Karpas-422 (cell line): Measurements from ENCODE around the gene STK32C. TPM values are rescaled to one million over a fixed set of nuclear protein-coding genes. Genes with fewer than 3 reads are reported as not detected.

ENCODE experiments used
- DNase-seq: peaks from one replicate; pipeline ENCODE4 v3.0.0-alpha.2; 2015
- H2AFZ ChIP-seq: fragments of 200-600 bp; sonication (generic); 2 replicates; pipeline ENCODE4 v1.6.1; 2014; ENCODE audit warnings: antibody characterized with exemption, low read length, mixed read lengths
- H3K27ac ChIP-seq: fragments of 200-600 bp; sonication (generic); 2 replicates; pipeline ENCODE4 v1.5.1; 2014; ENCODE audit warnings: mild to moderate bottlenecking, low read length, moderate library complexity
- H3K27me3 ChIP-seq: fragments of 200-600 bp; sonication (generic); 2 replicates; pipeline ENCODE4 v1.6.1; 2014; ENCODE audit warnings: low read length, mixed read lengths
- H3K36me3 ChIP-seq: fragments of 200-600 bp; sonication (generic); 2 replicates; pipeline ENCODE4 v1.6.1; 2014; ENCODE audit warnings: low read length, mixed read lengths; ENCODE audit not compliant: insufficient read depth
- H3K4me1 ChIP-seq: fragments of 200-600 bp; sonication (generic); 2 replicates; pipeline ENCODE4 v1.6.1; 2014; ENCODE audit warnings: mild to moderate bottlenecking, low read length, mixed read lengths
- H3K4me2 ChIP-seq: fragments of 200-600 bp; sonication (generic); 2 replicates; pipeline ENCODE4 v1.6.1; 2014; ENCODE audit warnings: low read length, low read depth, mild to moderate bottlenecking; ENCODE audit not compliant: poor library complexity, severe bottlenecking
- H3K4me3 ChIP-seq: fragments of 200-600 bp; sonication (generic); 2 replicates; pipeline ENCODE4 v1.5.1; 2014; ENCODE audit warnings: mild to moderate bottlenecking, antibody characterized with exemption, low read length, mixed read lengths
- H3K79me2 ChIP-seq: fragments of 200-600 bp; sonication (generic); 2 replicates; pipeline ENCODE4 v1.6.1; 2014; ENCODE audit warnings: mild to moderate bottlenecking, low read length, mixed read lengths
- H3K9ac ChIP-seq: fragments of 200-600 bp; sonication (generic); 2 replicates; pipeline ENCODE4 v1.6.0; 2014; ENCODE audit warnings: low read length
- H3K9me2 ChIP-seq: fragments of 200-600 bp; sonication (generic), shearing (Covaris generic); replicated peaks from 2 replicates; pipeline ENCODE4 v1.6.0; 2014; ENCODE audit warnings: mild to moderate bottlenecking, low read length, moderate library complexity; ENCODE audit not compliant: insufficient read depth
- H3K9me3 ChIP-seq: fragments of 300-700, 200-600 bp; sonication (generic); 2 replicates; pipeline ENCODE4 v1.6.1; 2014; ENCODE audit warnings: low read length, mixed read lengths
- H4K20me1 ChIP-seq: fragments of 200-600 bp; sonication (generic); 2 replicates; pipeline ENCODE4 v1.6.1; 2014; ENCODE audit warnings: mild to moderate bottlenecking, antibody characterized with exemption, low read length, low read depth; ENCODE audit not compliant: insufficient read depth
- total RNA-seq: library from RNA; depleted of rRNA; stranded (reverse); fragments of >200 nt; shearing (Covaris generic); gene quantifications from 2 replicates; pipeline ENCODE4 v1.2.3, GENCODE V29; 2014; ENCODE audit warnings: low replicate concordance

The STK32C gene
- total RNA-seq, 1 experiment from 2014 or later: 8.4 TPM

DNA sequence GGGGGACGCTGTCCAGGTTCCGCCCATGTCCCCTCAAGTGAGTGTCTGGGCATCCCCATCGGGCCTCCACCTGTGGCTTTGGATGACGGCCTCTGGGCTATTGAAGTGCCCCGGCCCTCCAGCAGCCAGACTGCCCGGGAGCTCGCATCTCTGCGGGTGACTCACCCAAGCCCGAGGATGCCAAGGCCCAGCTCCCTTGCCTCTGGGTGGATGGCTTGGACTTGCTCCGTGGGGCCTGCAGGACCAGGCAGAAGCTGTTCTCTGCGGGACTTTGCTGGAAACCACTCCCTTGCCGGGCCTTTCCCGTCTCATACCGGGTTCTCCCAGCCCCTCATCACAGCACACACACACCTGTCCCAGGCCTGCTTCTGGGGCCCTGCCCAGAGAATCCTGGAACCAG, 98.6 kb downstream of the STK32C start:
- Histone ChIP-seq H4K20me1 (no peaks in the 10 kb centered on the region), H3K4me2 (no peak overlapping the region), H3K79me2 (no peaks in the 10 kb centered on the region), H3K9me3 (no peaks in the 10 kb centered on the region), H3K9ac (no peak overlapping the region), H3K36me3 (no peaks in the 10 kb centered on the region), H3K4me3 (no peak overlapping the region), H3K4me1 (no peaks in the 10 kb centered on the region), H3K27me3 (no peaks in the 10 kb centered on the region), H3K27ac (no peak overlapping the region), H3K9me2 (no peaks in the 10 kb centered on the region), H2AFZ (no peak overlapping the region)
- DNase-seq: no peak

DNA sequence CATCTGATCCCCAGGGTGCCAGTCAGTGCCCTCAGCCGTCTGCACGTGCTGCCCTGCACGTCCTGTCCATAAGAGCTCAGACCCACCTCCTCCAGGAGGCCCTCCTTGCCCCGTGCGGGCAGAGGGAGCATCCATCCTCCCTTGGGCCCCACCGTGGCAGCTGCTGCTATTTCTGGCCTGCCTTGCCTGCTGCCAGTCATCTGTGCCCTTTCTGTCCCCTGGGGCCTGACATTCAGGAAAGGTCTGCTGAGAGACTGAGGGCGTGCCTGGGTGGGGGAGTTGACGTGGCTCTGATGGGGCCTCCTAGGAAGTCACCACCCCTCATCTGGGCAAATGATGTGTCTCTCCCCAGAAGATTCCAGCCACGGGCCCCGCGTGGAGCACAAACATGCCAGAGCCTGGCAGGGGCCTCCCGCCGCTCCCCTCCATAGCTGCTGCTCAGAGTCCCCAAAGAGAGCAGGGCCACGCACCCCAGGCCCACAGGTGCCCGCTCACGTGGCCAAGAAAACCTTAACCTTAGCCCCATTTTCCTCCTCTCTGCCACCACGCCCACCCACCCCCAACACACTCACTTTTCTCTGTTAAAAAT, 99.2 kb downstream of the STK32C start:
- no peak for DNase-seq
- Histone ChIP-seq H3K4me2 (no peak overlapping the region), H3K36me3 (no peaks in the 10 kb centered on the region), H3K27ac (no peak overlapping the region), H3K9ac (no peak overlapping the region), H3K9me2 (no peaks in the 10 kb centered on the region), H4K20me1 (no peaks in the 10 kb centered on the region), H3K79me2 (no peaks in the 10 kb centered on the region), H3K4me3 (no peak overlapping the region), H3K27me3 (no peaks in the 10 kb centered on the region), H2AFZ (no peak overlapping the region), H3K9me3 (no peaks in the 10 kb centered on the region), H3K4me1 (no peaks in the 10 kb centered on the region)

DNA sequence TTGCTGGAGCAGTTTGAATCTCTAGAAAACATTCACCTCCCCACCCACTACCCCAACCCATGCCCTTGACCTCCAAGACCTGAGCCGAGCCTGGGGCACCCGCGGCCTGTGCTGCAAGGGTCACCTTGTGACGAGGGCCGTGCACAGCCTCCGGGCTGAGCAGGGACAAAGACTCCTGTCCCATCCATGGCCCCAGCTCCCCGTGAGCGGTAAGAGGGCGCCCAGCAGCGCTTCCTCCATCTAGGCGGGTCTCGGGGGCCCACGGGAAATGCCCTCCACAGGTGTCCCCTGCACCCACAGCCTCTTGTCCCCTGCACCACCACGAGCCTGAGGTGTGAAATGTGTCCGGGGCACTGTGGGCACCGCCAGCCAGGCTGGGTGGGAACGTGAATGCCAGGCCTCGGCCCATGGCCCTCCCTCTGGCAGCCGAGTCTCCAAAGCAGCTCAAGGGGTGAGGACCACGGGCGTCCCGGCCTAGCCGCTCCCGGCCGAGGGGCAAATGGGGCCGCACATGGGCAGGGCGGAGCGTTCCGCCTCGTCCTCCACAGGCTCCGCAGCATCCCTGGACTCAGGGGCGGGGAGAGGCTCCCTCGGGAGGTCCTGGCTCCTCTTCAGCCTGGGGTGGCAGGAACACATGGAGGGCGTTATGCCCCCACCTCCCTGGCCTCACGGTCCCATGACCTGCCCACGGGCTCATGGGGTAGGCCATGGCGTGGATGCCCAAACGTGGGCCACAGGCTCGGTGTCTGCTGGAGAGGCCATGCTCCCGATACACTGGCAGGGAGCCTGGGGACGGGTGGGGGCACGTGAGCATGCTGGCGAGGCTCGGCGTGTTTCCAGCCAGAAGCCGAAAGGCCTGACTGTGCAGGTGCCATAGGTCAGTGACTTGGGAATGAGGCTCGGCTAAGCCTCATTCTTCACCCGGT, 100.0 kb downstream of the STK32C start:
- Histone ChIP-seq H3K79me2 (no peaks in the 10 kb centered on the region), H4K20me1 (no peaks in the 10 kb centered on the region), H3K27me3 (no peaks in the 10 kb centered on the region), H3K36me3 (no peaks in the 10 kb centered on the region), H3K4me3 (no peak overlapping the region), H2AFZ (no peak overlapping the region), H3K9me2 (no peaks in the 10 kb centered on the region), H3K27ac (no peak overlapping the region), H3K9me3 (no peaks in the 10 kb centered on the region), H3K4me1 (no peaks in the 10 kb centered on the region), H3K4me2 (no peak overlapping the region), H3K9ac (no peak overlapping the region)
- no peak for DNase-seq

DNA sequence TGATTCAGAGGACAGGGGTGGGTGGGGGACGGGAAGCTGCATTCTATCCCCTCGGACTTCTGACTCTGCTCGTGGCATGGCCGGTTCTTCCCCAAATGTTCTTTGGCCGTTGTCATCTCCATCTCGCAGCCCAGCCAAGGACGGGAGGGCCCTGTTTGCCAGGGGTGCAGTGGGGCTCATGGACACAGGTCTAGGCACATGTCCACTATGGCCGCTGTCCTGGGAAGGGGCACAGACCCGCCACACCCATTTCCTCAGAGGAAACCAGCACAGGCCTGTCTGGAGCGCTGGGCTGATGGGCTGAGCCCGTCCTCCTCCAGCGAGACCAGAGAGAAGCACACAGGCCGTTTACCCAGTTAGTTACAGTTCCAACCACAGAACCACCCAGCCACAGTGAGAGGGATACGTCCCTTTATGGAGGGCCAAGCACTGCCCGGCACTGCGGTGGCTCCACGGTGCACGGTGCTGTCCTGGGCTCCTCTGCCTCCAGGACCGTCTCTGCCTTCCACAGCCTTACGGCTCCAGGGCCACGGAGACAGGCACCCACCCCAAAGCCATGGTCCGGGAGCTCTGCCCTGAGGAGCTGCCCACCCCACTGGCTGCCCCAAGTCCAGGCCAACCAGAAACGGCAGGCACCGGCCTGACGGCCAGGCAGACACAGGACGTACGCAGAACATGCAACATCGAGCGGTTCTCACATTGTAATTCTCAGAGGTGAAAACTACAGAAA, 100.8 kb downstream of the STK32C start:
- no peak overlapping the region for H3K4me3 ChIP-seq
- H3K36me3 ChIP-seq: no peaks in the 10 kb centered on the region
- H3K27me3 ChIP-seq: no peaks in the 10 kb centered on the region
- no peak overlapping the region for H3K4me2 ChIP-seq
- H3K4me1 ChIP-seq: no peaks in the 10 kb centered on the region
- no peaks in the 10 kb centered on the region for H4K20me1 ChIP-seq
- no peak overlapping the region for H3K27ac ChIP-seq
- no peaks in the 10 kb centered on the region for H3K9me3 ChIP-seq
- no peak overlapping the region for H3K9ac ChIP-seq
- DNase-seq: no peak
- H2AFZ ChIP-seq: no peak overlapping the region
- no peaks in the 10 kb centered on the region for H3K79me2 ChIP-seq
- H3K9me2 ChIP-seq: no peaks in the 10 kb centered on the region

GRCh38 chr10:132206377-132206745, 101.4 kb downstream of the STK32C start:
- no peaks in the 10 kb centered on the region for H3K79me2 ChIP-seq
- H3K36me3 ChIP-seq: no peaks in the 10 kb centered on the region
- no peaks in the 10 kb centered on the region for H3K9me3 ChIP-seq

GRCh38 chr10:132205650-132206376, 101.9 kb downstream of the STK32C start:
- Histone ChIP-seq H3K79me2 (no peaks in the 10 kb centered on the region), H3K4me2 (no peak overlapping the region), H3K36me3 (no peaks in the 10 kb centered on the region), H3K9me3 (no peaks in the 10 kb centered on the region), H3K9ac (no peak overlapping the region), H3K4me1 (no peaks in the 10 kb centered on the region), H3K27ac (no peak overlapping the region), H3K27me3 (no peaks in the 10 kb centered on the region), H4K20me1 (no peaks in the 10 kb centered on the region), H3K9me2 (no peaks in the 10 kb centered on the region), H2AFZ (no peak overlapping the region), H3K4me3 (no peak overlapping the region)
- DNase-seq: no peak

More at GRCh38 chr10:132206377-132206745, 101.4 kb downstream of the STK32C start:
- H3K4me2 ChIP-seq: no peak overlapping the region
- no peak overlapping the region for H3K9ac ChIP-seq
- H3K9me2 ChIP-seq: no peaks in the 10 kb centered on the region
- no peak overlapping the region for H2AFZ ChIP-seq
- H3K4me3 ChIP-seq: no peak overlapping the region
- H3K27ac ChIP-seq: no peak overlapping the region
- no peak for DNase-seq
- H4K20me1 ChIP-seq: no peaks in the 10 kb centered on the region
- no peaks in the 10 kb centered on the region for H3K27me3 ChIP-seq
- H3K4me1 ChIP-seq: no peaks in the 10 kb centered on the region

DNA sequence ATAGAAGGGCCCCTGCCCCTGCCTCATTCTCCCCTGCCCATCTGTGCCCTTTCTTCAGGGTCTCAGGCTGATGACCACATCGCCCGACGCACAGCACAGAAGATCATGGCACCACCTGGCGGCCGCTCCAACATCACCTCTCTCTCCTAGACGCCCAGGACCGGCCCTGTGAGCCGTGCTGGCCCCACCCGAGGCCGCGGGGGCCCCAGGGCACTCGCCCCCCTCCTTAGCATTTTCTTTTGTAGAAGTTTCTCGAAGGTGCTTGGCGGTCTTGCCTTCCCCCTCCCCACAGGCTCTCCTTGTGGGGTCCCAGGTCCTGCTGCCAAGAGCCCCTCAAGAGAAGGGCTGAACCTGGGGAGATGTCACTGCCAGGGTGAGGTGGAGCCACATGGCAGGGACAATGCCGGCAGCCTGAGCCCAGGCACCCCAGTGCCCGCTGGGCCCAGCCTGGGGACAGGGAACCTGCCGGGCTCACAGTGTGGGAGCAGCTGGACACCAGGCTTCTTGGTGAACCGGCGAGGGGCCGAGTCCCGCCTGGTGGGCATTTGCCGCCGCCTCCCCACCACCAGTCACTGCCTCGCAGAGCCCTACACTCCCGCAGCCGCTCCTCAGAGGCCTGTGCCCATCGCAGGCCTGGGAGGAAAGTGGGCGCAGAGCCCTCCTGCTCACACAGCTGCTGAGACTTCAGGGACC, 102.8 kb downstream of the STK32C start:
- no peak overlapping the region for H2AFZ ChIP-seq
- H3K4me1 ChIP-seq: no peaks in the 10 kb centered on the region
- DNase-seq: no peak
- no peak overlapping the region for H3K27ac ChIP-seq
- H3K9ac ChIP-seq: no peak overlapping the region
- no peaks in the 10 kb centered on the region for H3K79me2 ChIP-seq
- no peak overlapping the region for H3K4me3 ChIP-seq
- H3K9me3 ChIP-seq: no peaks in the 10 kb centered on the region
- no peaks in the 10 kb centered on the region for H3K27me3 ChIP-seq
- H3K4me2 ChIP-seq: no peak overlapping the region
- H3K36me3 ChIP-seq: no peaks in the 10 kb centered on the region
- H4K20me1 ChIP-seq: no peaks in the 10 kb centered on the region
- H3K9me2 ChIP-seq: no peaks in the 10 kb centered on the region
